ENCODE measurements around the gene SLC39A11.

SLC39A11 gene

DNA sequence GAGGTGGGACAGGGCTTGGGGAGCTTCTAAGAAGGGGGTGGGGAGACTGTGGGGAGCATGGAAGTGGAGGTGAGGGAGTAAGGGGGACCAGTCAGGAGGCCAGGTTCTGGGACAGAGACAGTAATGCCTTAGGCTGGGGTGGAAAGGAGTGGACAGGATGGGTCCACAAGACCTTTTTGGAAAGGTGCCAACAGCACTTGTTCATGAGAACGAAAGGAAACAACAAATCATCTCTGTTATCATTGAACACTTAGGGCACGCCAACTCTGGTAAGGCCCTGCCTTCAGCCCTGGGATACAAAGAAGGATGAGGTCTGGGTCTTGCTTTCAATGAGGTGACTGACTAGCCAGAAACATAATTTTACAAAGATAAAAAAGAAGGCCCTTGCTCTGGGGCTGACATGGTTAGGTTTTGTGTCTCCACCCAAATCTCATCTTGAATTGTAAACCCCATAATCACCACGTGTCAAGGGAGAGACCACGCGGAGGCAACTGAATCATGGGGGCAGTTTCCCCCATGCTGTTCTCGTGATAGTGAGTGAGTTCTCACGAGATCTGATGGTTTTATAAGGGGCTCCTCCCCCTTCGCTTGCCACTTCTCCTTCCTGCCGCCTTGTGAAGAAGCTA lies 113.8 kb downstream of the SLC39A11 start:
- DNase-seq (ENCODE audit: low read depth in 2 of 2) = no peak

DNA sequence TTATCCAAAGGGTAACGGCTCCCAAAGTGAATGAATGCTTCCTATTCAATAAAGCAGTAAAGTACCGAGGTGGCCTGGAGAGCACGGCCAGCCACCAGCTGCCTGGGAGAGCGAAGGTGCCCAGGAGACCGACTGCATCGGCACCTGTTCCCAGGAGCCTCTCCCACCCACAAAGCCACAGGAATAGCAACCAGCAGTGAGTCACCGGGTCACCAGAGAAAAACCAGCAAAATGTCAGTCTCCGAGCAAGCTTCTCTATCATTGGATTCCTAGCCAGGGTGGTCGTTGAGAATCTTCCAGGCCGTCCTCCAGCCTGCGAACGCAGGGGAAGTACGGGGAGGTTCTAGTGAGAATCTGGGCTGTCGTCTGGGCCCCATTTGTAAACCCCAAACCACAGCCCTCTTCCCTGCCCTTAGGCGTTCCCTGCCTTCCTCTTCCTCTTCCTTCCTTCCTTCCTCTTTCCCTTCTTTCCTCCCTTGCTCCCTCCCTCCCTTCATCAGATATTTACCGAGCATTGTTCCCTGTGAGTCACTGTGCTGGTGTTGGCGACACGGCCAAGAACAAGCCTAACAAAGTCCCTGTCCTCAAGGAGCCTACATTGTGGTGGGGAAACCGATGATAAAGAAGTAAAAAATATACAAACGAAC lies 114.6 kb downstream of the SLC39A11 start:
- DNase-seq (ENCODE audit: low read depth in 2 of 2) = no peak

DNA sequence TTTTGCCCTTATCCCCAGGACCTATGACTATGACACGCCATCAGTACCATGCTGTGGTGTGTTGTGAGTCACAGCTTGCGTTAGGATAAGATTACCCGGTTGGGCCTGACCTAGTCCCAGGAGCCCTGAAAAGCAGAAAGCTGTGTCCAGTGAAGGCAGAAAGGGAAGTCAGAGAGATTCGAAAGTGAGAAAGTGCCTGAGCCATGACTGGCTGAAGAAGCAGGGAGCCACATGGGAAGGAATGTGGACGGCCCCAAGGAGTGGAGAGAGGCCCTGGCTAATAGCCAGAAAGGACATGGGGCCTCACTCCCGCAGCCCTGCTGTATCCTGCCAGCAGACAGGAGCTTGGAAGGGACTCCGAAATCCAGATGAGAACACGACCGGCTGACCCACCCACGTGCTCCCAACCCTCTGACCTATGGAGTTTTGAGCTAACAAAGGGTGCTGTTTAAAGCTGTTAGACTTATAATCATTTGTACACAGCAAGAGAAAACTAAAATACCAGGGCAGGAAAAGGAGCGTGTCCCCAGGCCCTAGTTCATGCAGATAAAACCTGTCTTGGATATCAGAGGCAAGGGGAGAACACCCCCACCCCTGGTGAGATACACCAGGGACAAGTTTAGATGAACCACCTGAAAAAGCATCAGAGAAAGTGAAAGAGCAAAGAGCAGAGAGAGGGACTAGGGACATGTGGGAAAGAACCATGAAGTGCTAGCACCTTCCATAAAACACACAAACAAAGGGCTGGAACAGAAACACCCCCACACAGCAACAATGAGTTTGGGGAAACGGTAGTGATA lies 115.3 kb downstream of the SLC39A11 start:
- DNase-seq (ENCODE audit: low read depth in 2 of 2) = peak; percentile 62 to 65

DNA sequence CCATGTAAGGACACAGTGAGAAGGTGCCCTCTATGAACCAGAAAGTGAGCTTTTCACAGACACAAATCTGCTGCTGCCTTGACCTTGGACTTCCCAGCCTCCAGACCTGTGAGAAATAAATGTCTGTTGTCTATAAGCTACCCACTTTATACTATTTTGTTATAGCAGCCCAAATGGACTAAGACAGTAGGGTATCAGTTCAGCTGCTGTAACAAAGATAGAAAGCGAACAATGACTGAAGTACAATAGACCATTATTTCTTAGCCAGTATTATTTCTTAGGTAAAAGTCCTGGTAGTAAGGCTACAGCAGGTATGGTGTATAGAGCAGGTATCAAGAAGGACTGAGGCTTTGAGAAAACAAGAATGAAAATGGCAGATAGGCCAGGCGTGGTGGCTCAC lies 117.0 kb downstream of the SLC39A11 start:
- no peak for DNase-seq (ENCODE audit: low read depth in 2 of 2)

GRCh38 chr17:72974605-72975232 lies 117.8 kb downstream of the SLC39A11 start:
- no peak for DNase-seq (ENCODE audit: low read depth in 2 of 2)

DNA sequence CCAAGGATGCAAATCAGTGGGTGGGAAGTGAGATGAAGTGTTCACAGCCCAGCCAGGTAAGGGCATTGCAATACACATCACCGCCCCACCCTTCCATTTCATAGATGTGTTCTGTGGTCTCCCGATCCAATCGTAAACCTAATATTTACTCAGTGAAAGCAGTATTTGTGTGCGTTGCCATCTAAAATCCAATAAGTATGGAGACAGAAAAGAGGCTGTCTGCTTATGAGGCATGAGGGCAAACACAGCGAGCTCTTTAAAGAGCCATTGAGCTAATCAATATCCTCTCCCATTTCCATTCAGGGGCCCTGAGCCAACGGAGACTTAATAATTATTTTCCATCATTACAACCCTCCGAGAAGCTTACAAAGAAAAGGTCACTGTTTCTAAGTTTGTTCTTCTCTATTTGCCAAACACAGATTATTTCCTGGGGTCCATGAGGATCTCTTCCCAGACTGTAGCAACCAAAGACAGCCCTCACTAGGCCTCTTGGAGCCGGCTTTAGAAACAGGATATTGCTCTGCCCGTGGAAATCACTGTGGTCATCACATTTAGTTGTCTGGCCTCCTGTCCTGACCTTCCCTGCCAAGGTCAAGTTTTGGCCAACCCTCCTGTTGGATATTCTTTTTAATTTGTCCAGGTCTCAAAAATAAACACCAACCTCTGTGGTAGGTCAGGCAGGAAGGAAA lies 120.1 kb downstream of the SLC39A11 start:
- DNase-seq (ENCODE audit: low read depth in 2 of 2) = no peak

- no peak for DNase-seq (ENCODE audit: low read depth in 2 of 2)
These were observed 121.1 kb downstream of the SLC39A11 start for GRCh38 chr17:72971226-72971880.

DNA sequence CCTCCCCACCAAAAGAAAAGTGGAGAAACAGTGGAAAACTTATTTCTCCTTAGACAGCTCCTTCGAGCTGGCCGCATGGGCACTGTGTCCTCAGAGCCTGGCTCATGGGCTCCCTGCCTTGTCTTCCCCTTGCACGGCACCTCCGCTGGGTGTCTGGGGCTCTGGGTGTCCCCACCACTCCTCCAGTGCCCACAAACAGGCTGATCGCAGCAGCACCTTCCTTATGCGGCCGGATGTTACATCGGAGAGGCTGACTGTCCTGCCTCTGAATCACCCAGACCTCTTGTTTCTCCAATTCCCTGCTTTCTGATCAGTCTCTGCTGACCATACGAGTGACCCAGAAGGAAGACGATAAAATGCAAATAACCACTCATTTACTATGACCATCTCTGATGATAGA lies 121.7 kb downstream of the SLC39A11 start:
- no peak for DNase-seq (ENCODE audit: low read depth in 2 of 2)

GRCh38 chr17:72970246-72970645 lies 122.2 kb downstream of the SLC39A11 start:
- DNase-seq (ENCODE audit: low read depth in 2 of 2) = no peak

DNA sequence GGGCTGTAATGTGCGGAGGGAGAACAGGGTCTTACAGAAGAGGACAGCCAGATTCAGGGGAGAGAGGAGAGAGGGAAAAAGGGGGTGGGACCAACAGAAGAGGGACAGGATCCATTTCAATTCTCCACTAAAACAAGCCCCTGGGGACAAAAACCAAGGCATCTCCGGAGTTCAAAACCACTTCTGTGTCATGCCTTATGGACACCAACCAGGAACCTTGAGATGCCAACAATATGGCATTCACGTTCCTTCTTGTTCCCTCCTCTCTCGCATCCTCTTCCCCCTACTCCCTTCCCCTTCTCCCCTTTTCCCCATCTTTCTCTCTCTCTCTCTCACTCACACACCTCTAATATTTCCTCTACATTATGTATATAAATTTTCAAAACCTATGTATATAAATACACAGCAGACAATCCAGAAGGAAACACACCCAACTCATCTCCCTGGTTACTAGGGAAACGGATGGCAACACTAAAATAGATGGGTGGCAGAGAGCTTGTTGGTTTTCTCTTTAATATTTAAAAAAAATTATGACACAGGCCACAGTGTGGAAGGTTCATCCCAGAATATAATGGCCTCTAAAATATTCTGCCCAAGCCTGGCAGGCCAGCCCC lies 123.1 kb downstream of the SLC39A11 start:
- no peak for DNase-seq (ENCODE audit: low read depth in 2 of 2)

DNA sequence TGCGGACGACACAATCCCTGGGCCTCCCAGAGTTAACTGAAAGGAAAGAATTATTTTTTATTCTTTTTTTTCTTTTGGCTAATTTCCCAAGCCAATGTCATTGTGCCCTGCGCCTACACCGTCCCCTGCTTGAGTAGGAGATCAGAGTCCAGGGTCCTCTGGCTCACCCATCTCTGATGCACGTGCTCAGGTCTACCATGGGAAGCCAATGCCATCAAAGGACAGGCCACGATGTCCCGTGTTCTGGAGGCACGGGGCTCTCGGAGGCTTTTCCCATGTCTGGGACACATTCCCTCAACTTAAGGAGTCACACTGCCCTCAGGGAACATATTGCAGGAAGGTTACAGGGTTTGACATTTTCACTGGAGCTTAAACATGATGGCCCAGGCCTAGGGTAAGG lies 123.7 kb downstream of the SLC39A11 start:
- no peak for DNase-seq (ENCODE audit: low read depth in 2 of 2)

- DNase-seq (ENCODE audit: low read depth in 2 of 2) = no peak
These were observed 124.4 kb downstream of the SLC39A11 start for GRCh38 chr17:72967977-72968585.

DNA sequence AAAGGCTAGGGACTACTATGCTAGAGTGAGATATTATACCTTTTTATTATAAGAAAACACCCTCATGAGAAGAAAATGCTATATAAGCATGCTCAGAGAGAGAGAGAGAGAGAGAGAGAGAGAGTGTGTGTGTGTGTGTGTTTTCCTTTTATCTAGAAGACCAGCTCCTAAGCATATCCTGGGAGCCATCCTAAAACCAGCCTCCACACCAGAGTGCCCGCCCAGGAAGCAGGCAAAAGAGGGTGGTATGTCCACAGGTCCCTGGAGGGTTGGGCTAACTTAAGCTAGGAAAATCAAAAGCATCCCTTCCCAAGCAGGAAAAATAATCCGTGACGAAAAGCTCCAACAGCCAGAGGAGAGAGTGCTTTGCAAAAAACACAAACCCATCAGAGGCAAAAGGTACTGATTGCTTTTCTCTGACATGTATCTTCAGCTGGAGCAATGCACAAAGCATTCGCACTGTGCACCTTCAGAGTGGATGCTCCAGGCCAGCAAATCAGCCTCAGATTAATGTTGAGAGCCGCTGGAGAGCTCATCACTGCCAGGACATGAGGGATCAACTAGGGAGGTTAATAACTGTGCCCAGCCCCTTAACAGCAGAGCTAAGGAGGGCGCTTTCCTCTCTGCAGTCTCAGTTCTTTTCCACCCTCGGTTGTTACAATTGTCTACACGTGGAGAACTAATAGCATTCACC lies 125.1 kb downstream of the SLC39A11 start:
- DNase-seq (ENCODE audit: low read depth in 2 of 2) = no peak

DNA sequence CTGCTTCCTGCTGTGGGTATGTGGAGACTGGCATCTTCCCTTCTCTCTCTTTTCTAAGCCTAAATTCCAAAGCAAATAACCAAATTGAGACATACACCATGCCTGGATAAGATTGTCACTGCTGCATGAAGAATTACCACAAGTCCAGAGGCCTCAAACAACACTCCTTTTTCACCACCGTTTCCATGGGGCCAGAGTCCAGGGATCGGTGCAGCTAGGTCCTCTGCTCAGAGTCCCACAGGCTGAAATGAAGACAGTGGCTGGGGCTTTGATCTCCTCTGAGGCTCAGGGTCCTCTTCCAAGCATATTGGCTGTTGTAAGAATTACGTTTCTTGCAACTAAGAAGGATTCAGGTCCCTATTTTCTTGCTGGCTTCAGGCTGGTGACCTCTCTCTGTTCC lies 130.4 kb downstream of the SLC39A11 start:
- DNase-seq (ENCODE audit: low read depth in 2 of 2) = no peak

DNA sequence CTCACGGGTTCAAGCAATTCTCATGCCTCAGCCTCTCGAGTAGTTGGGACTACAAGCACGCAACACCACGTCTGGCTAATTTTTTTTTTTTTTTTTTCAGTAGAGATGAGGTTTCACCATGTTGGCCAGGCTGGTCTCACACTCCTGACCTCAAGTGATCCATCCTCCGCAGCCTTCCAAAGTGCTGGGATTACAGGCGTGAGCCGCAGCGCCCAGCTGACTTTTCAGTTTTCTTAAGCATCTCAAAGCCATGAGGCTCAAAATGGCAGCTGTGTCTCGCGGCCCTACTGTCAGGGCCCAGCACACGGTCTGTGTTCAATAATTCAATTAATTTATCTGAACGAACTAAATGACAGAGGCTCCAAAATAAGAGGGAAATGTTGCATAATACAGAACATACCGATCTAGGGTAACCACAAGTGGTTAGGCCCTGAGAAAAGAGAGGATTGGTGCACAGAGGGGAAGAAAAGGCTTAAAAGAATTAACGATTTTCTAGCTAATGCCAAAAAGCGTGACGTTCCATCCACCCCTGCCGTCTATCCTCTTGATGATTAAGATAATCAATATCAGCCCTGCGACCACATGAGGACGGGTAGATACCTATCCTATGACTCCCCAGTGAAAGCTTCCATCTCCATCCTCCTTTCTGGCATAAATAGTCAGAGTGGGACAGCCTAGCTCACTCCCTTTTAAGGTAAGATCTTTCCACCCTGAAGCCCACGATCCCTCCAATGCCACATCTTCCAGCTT lies 136.9 kb downstream of the SLC39A11 start:
- DNase-seq (ENCODE audit: low read depth in 2 of 2) = peak; percentile 34 to 37

DNA sequence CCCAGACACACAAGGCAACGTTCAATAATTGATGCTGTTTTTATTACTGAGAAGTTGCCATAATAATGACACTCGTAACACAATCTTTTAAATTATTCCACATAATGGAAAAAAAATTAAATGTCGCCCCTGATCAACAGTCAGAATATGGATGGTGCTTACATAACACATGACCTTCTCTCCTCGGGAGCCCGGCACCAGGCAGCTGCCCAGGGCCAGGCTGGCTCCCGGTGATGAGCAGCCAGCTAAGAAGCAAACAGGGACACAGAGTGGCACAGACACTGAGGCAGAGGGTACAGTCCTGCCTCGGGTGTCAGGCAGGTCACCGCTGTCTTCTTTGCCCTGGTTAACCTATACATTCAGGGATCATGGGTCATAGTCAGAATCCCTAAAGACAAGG lies 137.9 kb downstream of the SLC39A11 start:
- DNase-seq (ENCODE audit: low read depth in 2 of 2) = no peak

- DNase-seq (ENCODE audit: low read depth in 2 of 2) = no peak
These were observed 138.9 kb downstream of the SLC39A11 start for GRCh38 chr17:72953621-72954020.

GRCh38 chr17:72952641-72953315 lies 139.7 kb downstream of the SLC39A11 start:
- DNase-seq (ENCODE audit: low read depth in 2 of 2) = no peak

GRCh38 chr17:72952220-72952619 lies 140.3 kb downstream of the SLC39A11 start:
- DNase-seq (ENCODE audit: low read depth in 2 of 2) = no peak
